Neural cell (in vitro differentiated cells): ENCODE results near the gene CYSRT1.

ENCODE experiments used
- CTCF ChIP-seq: fragments of 450-650 bp; IDR thresholded peaks from 2 replicates; pipeline ENCODE4 v1.5.1; 2014; ENCODE audit warnings: antibody characterized with exemption, mild to moderate bottlenecking, moderate library complexity; ENCODE audit not compliant: poor library complexity, severe bottlenecking
- EZH2 ChIP-seq: fragments of 200-600, 300-800 bp; shearing (Covaris generic), sonication (generic); IDR thresholded peaks from 2 replicates; pipeline ENCODE4 v1.6.1; 2014; ENCODE audit warnings: antibody characterized with exemption, low read length, borderline replicate concordance, mild to moderate bottlenecking; ENCODE audit not compliant: insufficient read depth, poor library complexity, severe bottlenecking
- POLR2AphosphoS5 ChIP-seq: IDR thresholded peaks from 2 replicates; pipeline ENCODE4 v1.6.1; 2012

GRCh38 chr9:137232510-137232909 lies 7.5 kb downstream of the CYSRT1 start:
- no peak for TF ChIP-seq CTCF
- no peak for TF ChIP-seq EZH2
- TF ChIP-seq POLR2AphosphoS5, result no peak
